ENCODE results near the gene ADCYAP1. TPM values are rescaled to one million over a fixed set of nuclear protein-coding genes. Genes with fewer than 3 reads are reported as not detected.
"Not testable (repeated sequence)": the region's sequence is repeated elsewhere in the genome, so short reads cannot be mapped to it uniquely, and the experiment has no call there.

ADCYAP1 gene
- polyA plus RNA-seq, 1 of the 3 experiments (the other 2 are of a cell fraction): not detected

GRCh38 chr18:867257-867656 lies 37.4 kb upstream of the ADCYAP1 start:
- Histone ChIP-seq H3K79me2 (ENCODE audit: insufficient read depth) (no peaks in the 10 kb centered on the region), H3K9me2 (no peaks in the 10 kb centered on the region), H2AFZ (ENCODE audit: low read depth) (no peak overlapping the region), H3K36me3 (replicated peaks in 1 of 2; ENCODE audit: control insufficient read depth in 1 of 2, insufficient read depth in 2 of 2, low read length in 1 of 2) (no peaks in the 10 kb centered on the region), H4K20me1 (ENCODE audit: insufficient read depth) (no peaks in the 10 kb centered on the region), H3K9ac (no peak overlapping the region), H3F3A (replicated peaks; ENCODE audit: insufficient read depth) (no peaks in the 10 kb centered on the region), H3K9me3 (no peaks in the 10 kb centered on the region), H3K27ac (ENCODE audit: low read depth in 2 of 2, low read length in 1 of 2) (no peak overlapping the region), H3K27me3 (ENCODE audit: insufficient read depth) (peaks cover 32% of the 10 kb centered on the region; the same call in 1 of the 2 replicates), H3K4me2 (no peak overlapping the region), H3K4me1 (ENCODE audit: control insufficient read depth in 1 of 2, insufficient read depth in 2 of 2, low read depth in 1 of 2, low read length in 1 of 2) (no peaks in the 10 kb centered on the region), H3K4me3 (ENCODE audit: low read depth in 2 of 2, low read length in 1 of 2) (no peak overlapping the region)
- WGBS (ENCODE audit: low lambda C conversion rate): 29% methylated on average over 3 of the region's 3 CpGs
- CTCF ChIA-PET: interaction anchor here (0.9 kb wide), 1 partner anchor 94 kb away, joined by 5 read pairs; no protein-coding TSS in a partner anchor
- no peak for DNase-seq
- POLR2A ChIA-PET: no interaction called here
- TF ChIP-seq NFIC (IDR thresholded peaks at IDR 0.05; ENCODE audit: borderline replicate concordance) (no peak), USF1 (IDR thresholded peaks at IDR 0.05; ENCODE audit: borderline replicate concordance, low read depth) (no peak), CTCF (IDR thresholded peaks at IDR 0.05) (no peak), EP300 (IDR thresholded peaks at IDR 0.05; ENCODE audit: borderline replicate concordance in 1 of 2, low read depth in 1 of 2, low read length in 1 of 2) (no peak), EZH2phosphoT487 (IDR thresholded peaks at IDR 0.05; ENCODE audit: borderline replicate concordance, low read depth) (no peak), JUND (IDR thresholded peaks at IDR 0.05) (no peak), PBX3 (IDR thresholded peaks at IDR 0.05) (no peak), TCF12 (IDR thresholded peaks at IDR 0.05) (no peak), MEF2A (IDR thresholded peaks at IDR 0.05; ENCODE audit: borderline replicate concordance, low read depth) (no peak), RXRA (IDR thresholded peaks at IDR 0.05; ENCODE audit: borderline replicate concordance, low read depth) (no peak), TAF1 (IDR thresholded peaks at IDR 0.05; ENCODE audit: borderline replicate concordance, low read depth, low read length) (no peak), RAD21 (IDR thresholded peaks at IDR 0.05; ENCODE audit: low read length) (no peak), SMC3 (IDR thresholded peaks at IDR 0.05; ENCODE audit: low read depth, low read length) (no peak), FOXJ3 (CRISPR knock-in tag; IDR thresholded peaks at IDR 0.05) (no peak)

GRCh38 chr18:873426-873825 lies 31.2 kb upstream of the ADCYAP1 start:
- CTCF ChIA-PET; H4K20me1 ChIP-seq (ENCODE audit: insufficient read depth): not testable (repeated sequence)

More at GRCh38 chr18:873426-873825, 31.2 kb upstream of the ADCYAP1 start:
- H3K27ac ChIP-seq (ENCODE audit: low read depth in 2 of 2, low read length in 1 of 2); H3K4me1 ChIP-seq (ENCODE audit: control insufficient read depth in 1 of 2, insufficient read depth in 2 of 2, low read depth in 1 of 2, low read length in 1 of 2); H3K79me2 ChIP-seq (ENCODE audit: insufficient read depth); H3F3A ChIP-seq (replicated peaks; ENCODE audit: insufficient read depth); DNase-seq; POLR2A ChIA-PET; H3K36me3 ChIP-seq (replicated peaks in 1 of 2; ENCODE audit: control insufficient read depth in 1 of 2, insufficient read depth in 2 of 2, low read length in 1 of 2); H3K9me3 ChIP-seq; H3K9ac ChIP-seq; H3K9me2 ChIP-seq; H2AFZ ChIP-seq (ENCODE audit: low read depth): not testable (repeated sequence)
- Histone ChIP-seq H3K4me2 (peak overlapping the region; percentile 63), H3K27me3 (ENCODE audit: insufficient read depth) (peaks cover 15% of the 10 kb centered on the region; the same call in 1 of the 2 replicates), H3K4me3 (ENCODE audit: low read depth in 2 of 2, low read length in 1 of 2) (peak overlapping the region in 1 of 2 experiments; percentile 50; a peak in 3 of 4 replicates)
- WGBS (ENCODE audit: low lambda C conversion rate): 10% methylated on average over 3 of the region's 3 CpGs

All from SK-N-SH (cell line).